Measurements from ENCODE around the gene RPS6KA3.
"Not testable (repeated sequence)": the region's sequence is repeated elsewhere in the genome, so short reads cannot be mapped to it uniquely, and the experiment has no call there.

RPS6KA3 gene

GRCh38 chrX:20130357-20130756, 136.4 kb downstream of the RPS6KA3 start:
- Histone ChIP-seq H3K9ac (ENCODE audit: low read depth, low read length) (no peak overlapping the region), H4K20me1 (ENCODE audit: insufficient read depth, low read length) (no peaks in the 10 kb centered on the region; the same call in 1 of the 2 replicates), H3K36me3 (ENCODE audit: insufficient read depth, low read length) (peaks cover 62% of the 10 kb centered on the region), H3K4me1 (ENCODE audit: insufficient read depth, low read length) (no peaks in the 10 kb centered on the region), H3K4me3 (ENCODE audit: low read depth in 1 of 2, low read length in 2 of 2) (no peak overlapping the region), H3K27ac (ENCODE audit: low read length) (no peak overlapping the region), H3K27me3 (ENCODE audit: insufficient read depth, low read length, poor library complexity) (no peaks in the 10 kb centered on the region), H2AFZ (ENCODE audit: low read depth, low read length) (no peak overlapping the region), H3K4me2 (ENCODE audit: insufficient read depth, low read length) (no peak overlapping the region), H3K9me3 (ENCODE audit: insufficient read depth, low read length, severe bottlenecking) (no peaks in the 10 kb centered on the region), H3K79me2 (ENCODE audit: insufficient read depth, low read length) (peaks cover 4% of the 10 kb centered on the region; the same call in 1 of the 2 replicates)
- no peak for DNase-seq
- ATAC-seq (ENCODE audit: insufficient read depth, low read depth) = no peak
- TF ChIP-seq CTCF (IDR thresholded peaks at IDR 0.05; ENCODE audit: borderline replicate concordance, extremely low read depth, low read length, poor library complexity, severe bottlenecking) (no peak), EZH2 (IDR thresholded peaks at IDR 0.05; ENCODE audit: borderline replicate concordance, low read depth, low read length, severe bottlenecking) (no peak)

DNA sequence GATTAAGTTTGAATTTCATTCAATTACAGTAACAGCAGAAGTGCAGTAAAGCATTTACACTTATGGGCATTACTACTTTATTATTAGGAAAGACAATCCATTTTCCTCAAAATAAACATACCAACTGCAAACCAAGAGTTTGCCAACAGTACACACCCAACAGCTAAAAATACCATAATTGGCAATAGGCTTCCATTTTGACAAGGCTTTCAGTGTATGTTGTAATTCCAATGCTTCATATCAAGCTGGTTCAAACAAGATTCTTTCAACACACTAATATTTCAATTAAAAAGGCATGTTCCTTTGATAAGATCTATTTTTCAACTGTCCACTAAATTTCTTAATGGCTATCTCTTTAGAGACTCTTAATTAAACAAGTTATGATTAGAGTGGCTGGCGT, 137.2 kb downstream of the RPS6KA3 start:
- no peak for ATAC-seq (ENCODE audit: insufficient read depth, low read depth)
- Histone ChIP-seq H3K4me2 (ENCODE audit: insufficient read depth, low read length) (no peak overlapping the region), H3K4me1 (ENCODE audit: insufficient read depth, low read length) (no peaks in the 10 kb centered on the region), H4K20me1 (ENCODE audit: insufficient read depth, low read length) (no peaks in the 10 kb centered on the region; the same call in 1 of the 2 replicates), H3K79me2 (ENCODE audit: insufficient read depth, low read length) (no peaks in the 10 kb centered on the region), H3K9me3 (ENCODE audit: insufficient read depth, low read length, severe bottlenecking) (no peaks in the 10 kb centered on the region), H3K27me3 (ENCODE audit: insufficient read depth, low read length, poor library complexity) (no peaks in the 10 kb centered on the region), H3K9ac (ENCODE audit: low read depth, low read length) (no peak overlapping the region), H3K36me3 (ENCODE audit: insufficient read depth, low read length) (peaks cover 61% of the 10 kb centered on the region), H2AFZ (ENCODE audit: low read depth, low read length) (no peak overlapping the region), H3K4me3 (ENCODE audit: low read depth in 1 of 2, low read length in 2 of 2) (no peak overlapping the region), H3K27ac (ENCODE audit: low read length) (no peak overlapping the region)
- TF ChIP-seq CTCF (IDR thresholded peaks at IDR 0.05; ENCODE audit: borderline replicate concordance, extremely low read depth, low read length, poor library complexity, severe bottlenecking) (no peak), EZH2 (IDR thresholded peaks at IDR 0.05; ENCODE audit: borderline replicate concordance, low read depth, low read length, severe bottlenecking) (no peak)
- DNase-seq = no peak

GRCh38 chrX:20128670-20129069, 138.0 kb downstream of the RPS6KA3 start:
- no peaks in the 10 kb centered on the region for H3K4me1 ChIP-seq (ENCODE audit: insufficient read depth, low read length)
- H3K4me3 ChIP-seq (ENCODE audit: low read depth in 1 of 2, low read length in 2 of 2) = no peak overlapping the region
- H3K9me3 ChIP-seq (ENCODE audit: insufficient read depth, low read length, severe bottlenecking) = no peaks in the 10 kb centered on the region
- DNase-seq = no peak
- H3K27me3 ChIP-seq (ENCODE audit: insufficient read depth, low read length, poor library complexity) = no peaks in the 10 kb centered on the region
- no peak overlapping the region for H3K27ac ChIP-seq (ENCODE audit: low read length)
- H3K9ac ChIP-seq (ENCODE audit: low read depth, low read length) = no peak overlapping the region
- no peak for ATAC-seq (ENCODE audit: insufficient read depth, low read depth)
- H3K36me3 ChIP-seq (ENCODE audit: insufficient read depth, low read length) = peaks cover 57% of the 10 kb centered on the region; the same call in 1 of the 2 replicates
- H3K79me2 ChIP-seq (ENCODE audit: insufficient read depth, low read length) = no peaks in the 10 kb centered on the region
- H3K4me2 ChIP-seq (ENCODE audit: insufficient read depth, low read length) = no peak overlapping the region
- H2AFZ ChIP-seq (ENCODE audit: low read depth, low read length) = no peak overlapping the region
- TF ChIP-seq CTCF (IDR thresholded peaks at IDR 0.05; ENCODE audit: borderline replicate concordance, extremely low read depth, low read length, poor library complexity, severe bottlenecking) (no peak), EZH2 (IDR thresholded peaks at IDR 0.05; ENCODE audit: borderline replicate concordance, low read depth, low read length, severe bottlenecking) (no peak)
- no peaks in the 10 kb centered on the region; the same call in 1 of the 2 replicates for H4K20me1 ChIP-seq (ENCODE audit: insufficient read depth, low read length)

DNA sequence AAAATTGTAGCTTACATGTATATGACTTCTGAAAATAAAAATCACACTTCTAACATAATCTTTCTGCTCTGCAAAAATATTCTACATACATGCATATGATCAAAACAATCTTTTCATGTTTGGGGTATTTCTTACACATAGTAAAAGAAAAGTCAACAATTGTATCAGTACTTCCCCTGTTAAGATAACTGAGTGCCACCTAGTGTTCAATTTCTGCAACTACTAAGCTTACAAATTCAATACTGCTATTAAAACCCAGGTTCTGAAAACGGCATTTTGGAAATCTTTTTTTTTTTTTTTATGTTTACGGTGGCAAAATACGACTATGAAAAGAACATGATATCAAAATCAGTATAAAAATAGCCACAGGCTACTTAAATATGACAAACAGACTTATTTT, 139.3 kb downstream of the RPS6KA3 start:
- peak; percentile 73 for ATAC-seq (ENCODE audit: insufficient read depth, low read depth)
- not testable (repeated sequence) for H3K9me3 ChIP-seq (ENCODE audit: insufficient read depth, low read length, severe bottlenecking); DNase-seq; H3K4me1 ChIP-seq (ENCODE audit: insufficient read depth, low read length); H3K4me2 ChIP-seq (ENCODE audit: insufficient read depth, low read length); H3K79me2 ChIP-seq (ENCODE audit: insufficient read depth, low read length); H4K20me1 ChIP-seq (ENCODE audit: insufficient read depth, low read length); H3K27me3 ChIP-seq (ENCODE audit: insufficient read depth, low read length, poor library complexity); H3K9ac ChIP-seq (ENCODE audit: low read depth, low read length); H2AFZ ChIP-seq (ENCODE audit: low read depth, low read length); H3K27ac ChIP-seq (ENCODE audit: low read length); H3K4me3 ChIP-seq (ENCODE audit: low read depth in 1 of 2, low read length in 2 of 2)
- peak; percentile 27 for TF ChIP-seq CTCF (IDR thresholded peaks at IDR 0.05; ENCODE audit: borderline replicate concordance, extremely low read depth, low read length, poor library complexity, severe bottlenecking)
- H3K36me3 ChIP-seq (ENCODE audit: insufficient read depth, low read length) = peaks cover 45% of the 10 kb centered on the region; the same call in 1 of the 2 replicates

GRCh38 chrX:20126833-20127232, 139.9 kb downstream of the RPS6KA3 start:
- peaks cover 39% of the 10 kb centered on the region; the same call in 1 of the 2 replicates for H3K36me3 ChIP-seq (ENCODE audit: insufficient read depth, low read length)
- H3K9me3 ChIP-seq (ENCODE audit: insufficient read depth, low read length, severe bottlenecking); H3K4me1 ChIP-seq (ENCODE audit: insufficient read depth, low read length); H3K27ac ChIP-seq (ENCODE audit: low read length); H3K27me3 ChIP-seq (ENCODE audit: insufficient read depth, low read length, poor library complexity); H3K4me3 ChIP-seq (ENCODE audit: low read depth in 1 of 2, low read length in 2 of 2); H4K20me1 ChIP-seq (ENCODE audit: insufficient read depth, low read length); H3K9ac ChIP-seq (ENCODE audit: low read depth, low read length); DNase-seq; H3K79me2 ChIP-seq (ENCODE audit: insufficient read depth, low read length); ATAC-seq (ENCODE audit: insufficient read depth, low read depth); H3K4me2 ChIP-seq (ENCODE audit: insufficient read depth, low read length); H2AFZ ChIP-seq (ENCODE audit: low read depth, low read length): not testable (repeated sequence)
